H1 (cell line): Measurements from ENCODE around the gene CHST10.

ENCODE experiments used
- CHD2 ChIP-seq: IDR thresholded peaks from 2 replicates; pipeline ENCODE4 v1.6.1; 2012; ENCODE audit warnings: low read length, improper control_type of control experiment
- GABPA ChIP-seq: IDR thresholded peaks from 2 replicates; pipeline ENCODE4 v1.6.1; 2011; ENCODE audit warnings: mild to moderate bottlenecking, low read length, moderate library complexity, borderline replicate concordance; ENCODE audit not compliant: insufficient read depth
- GTF2F1 ChIP-seq: IDR thresholded peaks from 2 replicates; pipeline ENCODE4 v1.6.1; 2012; ENCODE audit warnings: low read depth, low read length, improper control_type of control experiment, borderline replicate concordance
- HDAC2 ChIP-seq, 2 experiments: fragments of 300-600 bp in 1 of 2; sonication (generic) in 1 of 2; IDR thresholded peaks; 2 replicates each; pipeline ENCODE4 v1.6.1; 2011 to 2012; ENCODE audit warnings: low read depth in 2 of 2, low read length in 2 of 2, mild to moderate bottlenecking in 2 of 2, moderate library complexity in 2 of 2, borderline replicate concordance in 1 of 2, inconsistent platforms in 1 of 2
- MAFK ChIP-seq: IDR thresholded peaks from 2 replicates; pipeline ENCODE4 v1.6.1; 2012; ENCODE audit warnings: low read depth, mild to moderate bottlenecking, improper control_type of control experiment, low read length
- POLR2AphosphoS5 ChIP-seq: IDR thresholded peaks from 2 replicates; pipeline ENCODE4 v1.6.1; 2011; ENCODE audit warnings: low read depth, low read length
- RAD21 ChIP-seq, 2 experiments: IDR thresholded peaks in 1 of 2; conservative IDR thresholded peaks in 1 of 2; 2 replicates each; pipeline ENCODE4 v1.6.1; 2011; ENCODE audit warnings: low read depth in 2 of 2, low read length in 2 of 2, improper control_type of control experiment in 1 of 2, inconsistent platforms in 1 of 2, mild to moderate bottlenecking in 1 of 2, moderate library complexity in 1 of 2
- RFX5 ChIP-seq: IDR thresholded peaks from 2 replicates; pipeline ENCODE4 v1.6.1; 2011; ENCODE audit warnings: low read depth, low read length, improper control_type of control experiment, borderline replicate concordance
- SRF ChIP-seq: IDR thresholded peaks from 2 replicates; pipeline ENCODE4 v1.6.1; 2011; ENCODE audit warnings: mild to moderate bottlenecking, low read depth, low read length, moderate library complexity
- USF2 ChIP-seq: IDR thresholded peaks from 2 replicates; pipeline ENCODE4 v1.6.1; 2011; ENCODE audit warnings: low read length, improper control_type of control experiment
- YY1 ChIP-seq: IDR thresholded peaks from 2 replicates; pipeline ENCODE4 v1.6.1; 2011; ENCODE audit warnings: low read depth, mild to moderate bottlenecking, low read length
- ZNF274 ChIP-seq: IDR thresholded peaks from 2 replicates; pipeline ENCODE4 v1.7.0; 2012; ENCODE audit warnings: low read length, borderline replicate concordance; ENCODE audit errors: extremely low read depth
- TF ChIP-seq, protein P1 (sequence below), 3 experiments: IDR thresholded peaks; 1 replicate in 2 of 3; 2 replicates in 1 of 3; pipeline versions ENCODE4 v1.5.1 to v1.6.1; 2011; ENCODE audit warnings: low read length in 3 of 3, mild to moderate bottlenecking in 3 of 3, inconsistent platforms in 2 of 3, low read depth in 1 of 3, moderate library complexity in 1 of 3; ENCODE audit not compliant: insufficient read depth in 1 of 3; ENCODE audit errors: control extremely low read depth in 1 of 3
- TF ChIP-seq, protein P2 (sequence below): IDR thresholded peaks from 2 replicates; pipeline ENCODE4 v1.6.1; 2011; ENCODE audit warnings: low read depth, mild to moderate bottlenecking, low read length; ENCODE audit not compliant: insufficient read depth

- TF ChIP-seq ZNF274 = no peak
- TF ChIP-seq MAFK = no peak
- TF ChIP-seq, protein P1, sequence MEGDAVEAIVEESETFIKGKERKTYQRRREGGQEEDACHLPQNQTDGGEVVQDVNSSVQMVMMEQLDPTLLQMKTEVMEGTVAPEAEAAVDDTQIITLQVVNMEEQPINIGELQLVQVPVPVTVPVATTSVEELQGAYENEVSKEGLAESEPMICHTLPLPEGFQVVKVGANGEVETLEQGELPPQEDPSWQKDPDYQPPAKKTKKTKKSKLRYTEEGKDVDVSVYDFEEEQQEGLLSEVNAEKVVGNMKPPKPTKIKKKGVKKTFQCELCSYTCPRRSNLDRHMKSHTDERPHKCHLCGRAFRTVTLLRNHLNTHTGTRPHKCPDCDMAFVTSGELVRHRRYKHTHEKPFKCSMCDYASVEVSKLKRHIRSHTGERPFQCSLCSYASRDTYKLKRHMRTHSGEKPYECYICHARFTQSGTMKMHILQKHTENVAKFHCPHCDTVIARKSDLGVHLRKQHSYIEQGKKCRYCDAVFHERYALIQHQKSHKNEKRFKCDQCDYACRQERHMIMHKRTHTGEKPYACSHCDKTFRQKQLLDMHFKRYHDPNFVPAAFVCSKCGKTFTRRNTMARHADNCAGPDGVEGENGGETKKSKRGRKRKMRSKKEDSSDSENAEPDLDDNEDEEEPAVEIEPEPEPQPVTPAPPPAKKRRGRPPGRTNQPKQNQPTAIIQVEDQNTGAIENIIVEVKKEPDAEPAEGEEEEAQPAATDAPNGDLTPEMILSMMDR (IDR thresholded peaks at IDR 0.05; ENCODE audit: control extremely low read depth in 1 of 3, insufficient read depth in 1 of 3, low read depth in 1 of 3, low read length in 3 of 3) = no peak
- TF ChIP-seq RAD21 (IDR thresholded peaks at IDR 0.05 in 1 of 2, conservative IDR thresholded peaks at IDR 0.05 in 1 of 2; ENCODE audit: low read depth in 2 of 2, low read length in 2 of 2) = no peak
- no peak for TF ChIP-seq HDAC2 (IDR thresholded peaks at IDR 0.05; ENCODE audit: borderline replicate concordance in 1 of 2, low read depth in 2 of 2, low read length in 2 of 2)
- no peak for TF ChIP-seq USF2
- TF ChIP-seq GABPA = no peak
- no peak for TF ChIP-seq RFX5
- TF ChIP-seq GTF2F1 = no peak
- no peak for TF ChIP-seq CHD2
- TF ChIP-seq YY1 = no peak
- TF ChIP-seq SRF = no peak
- TF ChIP-seq, protein P2, sequence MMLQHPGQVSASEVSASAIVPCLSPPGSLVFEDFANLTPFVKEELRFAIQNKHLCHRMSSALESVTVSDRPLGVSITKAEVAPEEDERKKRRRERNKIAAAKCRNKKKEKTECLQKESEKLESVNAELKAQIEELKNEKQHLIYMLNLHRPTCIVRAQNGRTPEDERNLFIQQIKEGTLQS = no peak
- no peak for TF ChIP-seq POLR2AphosphoS5
Measured at GRCh38 chr2:100406120-100406508, 11.4 kb downstream of the CHST10 start.
